IMR-90 (cell line): ENCODE data around the gene LRRC37B.

Source experiments
- POLR2A ChIP-seq: IDR thresholded peaks from 2 replicates; pipeline ENCODE4 v1.6.1; 2012; ENCODE audit warnings: mild to moderate bottlenecking, low read depth, low read length
- RAD21 ChIP-seq: IDR thresholded peaks from 2 replicates; pipeline ENCODE4 v1.6.1; 2012; ENCODE audit warnings: low read length, improper control_type of control experiment
- TF ChIP-seq, protein P1 (sequence below): conservative IDR thresholded peaks from 2 replicates; pipeline ENCODE4 v1.5.1; 2012; ENCODE audit warnings: mild to moderate bottlenecking, low read depth, low read length, improper control_type of control experiment

DNA sequence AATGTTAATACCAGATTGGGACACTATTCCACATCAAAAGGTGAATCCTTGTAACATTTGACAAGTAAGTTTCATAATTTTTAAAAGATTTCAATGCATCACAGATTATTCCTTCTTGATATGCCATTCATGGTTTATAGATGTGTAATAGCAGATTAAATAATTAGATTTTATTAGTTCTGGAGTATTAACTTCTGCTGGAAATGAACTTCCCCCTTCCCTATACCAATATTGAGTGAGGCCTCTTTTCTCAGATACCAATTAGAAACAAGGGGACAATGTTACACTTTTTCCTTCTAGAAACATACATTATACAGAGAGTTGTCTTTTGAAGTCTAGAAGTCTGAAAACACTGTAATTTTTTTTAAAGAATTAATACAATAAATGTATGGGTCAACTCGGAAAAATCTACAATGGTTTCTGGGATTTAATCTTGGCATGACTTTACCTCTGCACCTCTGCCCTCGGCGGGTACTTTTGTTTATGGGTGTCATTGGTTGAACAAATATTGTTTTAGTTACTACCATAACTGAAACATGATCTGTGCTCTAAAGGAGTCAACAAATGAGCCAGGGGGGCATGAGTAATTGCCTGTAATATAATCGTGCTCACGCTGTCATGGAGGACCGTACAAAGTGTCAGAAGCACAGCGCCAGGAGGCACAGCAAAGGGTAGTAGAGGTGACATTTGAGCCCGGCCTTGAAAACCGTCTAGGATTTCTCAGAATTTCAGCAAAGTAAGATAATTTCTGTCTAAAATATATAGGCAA, 8.2 kb downstream of the LRRC37B start:
- no peak for TF ChIP-seq RAD21
- TF ChIP-seq, protein P1, sequence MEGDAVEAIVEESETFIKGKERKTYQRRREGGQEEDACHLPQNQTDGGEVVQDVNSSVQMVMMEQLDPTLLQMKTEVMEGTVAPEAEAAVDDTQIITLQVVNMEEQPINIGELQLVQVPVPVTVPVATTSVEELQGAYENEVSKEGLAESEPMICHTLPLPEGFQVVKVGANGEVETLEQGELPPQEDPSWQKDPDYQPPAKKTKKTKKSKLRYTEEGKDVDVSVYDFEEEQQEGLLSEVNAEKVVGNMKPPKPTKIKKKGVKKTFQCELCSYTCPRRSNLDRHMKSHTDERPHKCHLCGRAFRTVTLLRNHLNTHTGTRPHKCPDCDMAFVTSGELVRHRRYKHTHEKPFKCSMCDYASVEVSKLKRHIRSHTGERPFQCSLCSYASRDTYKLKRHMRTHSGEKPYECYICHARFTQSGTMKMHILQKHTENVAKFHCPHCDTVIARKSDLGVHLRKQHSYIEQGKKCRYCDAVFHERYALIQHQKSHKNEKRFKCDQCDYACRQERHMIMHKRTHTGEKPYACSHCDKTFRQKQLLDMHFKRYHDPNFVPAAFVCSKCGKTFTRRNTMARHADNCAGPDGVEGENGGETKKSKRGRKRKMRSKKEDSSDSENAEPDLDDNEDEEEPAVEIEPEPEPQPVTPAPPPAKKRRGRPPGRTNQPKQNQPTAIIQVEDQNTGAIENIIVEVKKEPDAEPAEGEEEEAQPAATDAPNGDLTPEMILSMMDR: no peak
- no peak for TF ChIP-seq POLR2A
